GM12874 (cell line): ENCODE measurements around the gene ARMH3.

Experiments
- TF ChIP-seq, protein P1 (sequence below): IDR thresholded peaks from 2 replicates; pipeline ENCODE4 v1.5.1; 2011; ENCODE audit warnings: low read depth, mild to moderate bottlenecking, control low read depth, low read length, moderate library complexity; ENCODE audit not compliant: insufficient read depth

ARMH3 gene

DNA sequence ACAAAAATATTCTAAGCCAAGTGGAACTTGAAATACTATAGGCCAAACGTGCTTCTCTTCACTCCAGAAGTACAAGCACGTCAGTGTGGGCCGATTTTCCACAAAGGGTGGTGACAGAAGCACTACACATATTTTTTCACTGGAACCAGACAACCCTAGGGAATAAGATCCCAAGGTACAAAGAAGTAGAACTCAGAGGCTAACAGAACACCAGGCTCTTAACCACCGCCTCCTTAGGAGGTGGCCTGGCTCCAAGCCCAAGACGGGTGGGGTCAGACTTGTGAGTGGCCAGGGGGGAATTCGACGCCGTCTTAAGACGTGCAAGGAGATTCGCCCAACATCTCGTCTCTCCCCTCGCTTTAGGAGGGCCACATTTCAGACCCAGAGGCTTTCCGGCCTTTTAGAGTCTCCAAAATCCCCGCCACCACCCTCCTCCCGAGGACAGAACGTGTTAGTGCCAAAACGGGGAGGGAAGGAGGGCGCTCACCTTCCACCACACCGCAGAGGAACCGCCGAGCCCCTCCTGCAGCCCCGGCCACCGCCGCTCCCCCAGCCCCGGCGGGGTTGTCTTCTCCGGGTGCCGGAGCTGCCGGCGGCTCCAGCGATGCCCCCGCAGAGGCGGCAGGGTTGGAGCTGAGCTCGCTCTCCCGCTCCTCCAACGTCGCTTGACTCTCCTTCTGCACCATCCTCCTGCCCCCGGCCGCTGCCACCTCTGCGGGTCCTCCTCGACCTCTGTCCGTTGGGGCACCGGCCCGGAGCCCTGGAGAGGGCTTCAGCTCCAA is 238.4 kb downstream of the ARMH3 start:
- TF ChIP-seq, protein P1, sequence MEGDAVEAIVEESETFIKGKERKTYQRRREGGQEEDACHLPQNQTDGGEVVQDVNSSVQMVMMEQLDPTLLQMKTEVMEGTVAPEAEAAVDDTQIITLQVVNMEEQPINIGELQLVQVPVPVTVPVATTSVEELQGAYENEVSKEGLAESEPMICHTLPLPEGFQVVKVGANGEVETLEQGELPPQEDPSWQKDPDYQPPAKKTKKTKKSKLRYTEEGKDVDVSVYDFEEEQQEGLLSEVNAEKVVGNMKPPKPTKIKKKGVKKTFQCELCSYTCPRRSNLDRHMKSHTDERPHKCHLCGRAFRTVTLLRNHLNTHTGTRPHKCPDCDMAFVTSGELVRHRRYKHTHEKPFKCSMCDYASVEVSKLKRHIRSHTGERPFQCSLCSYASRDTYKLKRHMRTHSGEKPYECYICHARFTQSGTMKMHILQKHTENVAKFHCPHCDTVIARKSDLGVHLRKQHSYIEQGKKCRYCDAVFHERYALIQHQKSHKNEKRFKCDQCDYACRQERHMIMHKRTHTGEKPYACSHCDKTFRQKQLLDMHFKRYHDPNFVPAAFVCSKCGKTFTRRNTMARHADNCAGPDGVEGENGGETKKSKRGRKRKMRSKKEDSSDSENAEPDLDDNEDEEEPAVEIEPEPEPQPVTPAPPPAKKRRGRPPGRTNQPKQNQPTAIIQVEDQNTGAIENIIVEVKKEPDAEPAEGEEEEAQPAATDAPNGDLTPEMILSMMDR = no peak

DNA sequence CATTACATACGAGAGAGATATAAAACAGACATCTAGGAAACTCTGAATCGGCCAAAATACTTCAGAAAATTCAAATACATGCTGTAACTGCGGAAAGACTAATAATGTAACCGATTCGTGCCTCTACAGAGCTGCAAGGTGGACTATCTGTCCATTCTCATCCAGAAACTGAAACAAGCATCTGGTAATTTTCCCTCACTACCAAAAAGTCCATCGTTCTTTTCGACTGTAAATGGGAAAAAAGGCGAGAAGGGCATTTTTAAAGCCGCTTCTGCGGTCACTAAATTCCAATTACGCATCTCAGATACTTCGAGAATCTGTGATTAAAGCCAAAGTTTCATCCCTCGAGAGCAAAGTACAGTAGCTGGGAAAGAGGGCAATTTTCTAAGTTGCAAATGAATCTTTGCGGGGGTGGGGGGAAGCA is 239.0 kb downstream of the ARMH3 start:
- TF ChIP-seq, protein P1 = no peak

DNA sequence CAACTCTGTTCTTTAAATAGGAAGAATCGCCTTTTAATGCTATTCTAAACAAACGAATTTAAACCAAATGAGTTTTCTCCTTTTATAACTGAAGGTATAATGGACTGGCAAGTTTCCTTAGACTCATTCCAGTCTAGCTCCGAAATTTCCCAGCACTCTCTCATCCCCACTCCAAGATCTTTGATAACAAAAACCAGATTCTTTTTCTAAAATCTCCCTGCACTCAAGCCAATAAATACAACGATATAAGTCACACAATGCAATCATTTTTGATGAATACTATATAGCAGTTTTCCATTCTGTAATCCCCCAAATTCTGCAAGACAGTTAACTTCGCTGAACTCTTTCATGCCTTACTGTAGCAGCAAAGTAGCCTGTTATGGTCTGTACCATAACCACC is 239.6 kb downstream of the ARMH3 start:
- TF ChIP-seq, protein P1 = no peak

DNA sequence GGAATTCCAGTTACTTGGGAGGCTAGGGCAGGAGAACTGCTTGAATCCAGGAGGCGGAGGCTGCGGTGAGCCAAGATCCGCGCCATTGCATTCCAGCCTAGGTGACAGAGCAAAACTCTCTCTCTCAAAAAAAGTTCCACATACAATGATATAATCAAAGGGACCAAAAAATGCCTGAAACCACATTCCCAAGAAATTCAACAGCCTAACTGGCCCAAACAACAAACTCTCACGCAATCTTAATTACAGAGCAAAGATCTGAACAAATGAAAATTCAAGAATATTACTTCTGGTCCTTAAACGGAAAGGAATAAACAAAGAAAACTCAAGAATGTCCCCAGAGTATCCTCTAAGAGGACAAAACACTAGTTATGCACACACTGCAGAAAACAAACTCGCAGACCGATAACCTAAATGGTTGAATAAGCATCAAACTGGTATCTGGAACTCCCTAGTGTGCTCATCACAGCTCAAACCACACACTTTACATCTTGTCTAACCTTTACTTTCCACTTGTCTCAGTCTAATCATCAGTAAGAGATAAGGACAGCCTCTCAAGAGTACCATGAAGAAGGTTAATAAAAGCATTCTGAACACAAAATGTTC is 241.4 kb downstream of the ARMH3 start:
- TF ChIP-seq, protein P1 = no peak

DNA sequence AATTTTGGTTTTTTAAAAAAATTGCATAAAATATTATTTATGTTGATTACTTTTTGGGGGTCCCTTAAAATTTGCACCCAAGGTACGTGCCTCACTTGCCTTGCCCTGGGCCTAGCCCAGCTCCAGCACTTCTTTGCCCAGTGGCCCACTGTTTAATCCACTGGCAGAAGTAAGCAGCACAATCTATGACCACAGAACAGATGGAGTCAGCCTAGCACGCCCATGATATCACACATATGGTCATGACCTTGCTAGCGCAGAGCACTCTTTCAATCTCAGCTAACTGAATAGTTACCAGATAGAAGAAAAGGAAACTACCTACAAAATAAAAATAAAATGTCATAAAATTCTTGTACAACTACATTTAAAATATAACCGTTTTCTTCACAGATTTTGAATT is 243.4 kb downstream of the ARMH3 start:
- TF ChIP-seq, protein P1 = no peak

DNA sequence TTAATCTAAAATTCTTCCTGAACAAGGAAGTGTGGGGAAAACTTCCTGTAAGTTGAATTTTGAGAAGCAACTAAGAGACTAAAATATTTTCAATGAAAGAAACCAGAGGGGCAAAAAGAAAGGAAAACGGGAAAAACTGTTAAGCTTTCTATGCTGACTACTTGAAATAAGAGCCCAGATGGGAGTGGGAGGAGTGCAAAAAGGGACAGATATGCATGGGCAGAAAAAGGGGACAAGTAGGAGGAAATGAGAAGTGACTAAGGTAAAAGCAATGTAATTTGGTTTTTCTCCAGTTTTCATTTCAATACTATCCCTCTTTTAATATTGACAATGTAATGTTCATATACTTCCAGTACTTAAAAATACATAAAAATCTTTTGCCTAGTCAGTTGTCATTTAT is 248.8 kb downstream of the ARMH3 start:
- TF ChIP-seq, protein P1 = no peak

DNA sequence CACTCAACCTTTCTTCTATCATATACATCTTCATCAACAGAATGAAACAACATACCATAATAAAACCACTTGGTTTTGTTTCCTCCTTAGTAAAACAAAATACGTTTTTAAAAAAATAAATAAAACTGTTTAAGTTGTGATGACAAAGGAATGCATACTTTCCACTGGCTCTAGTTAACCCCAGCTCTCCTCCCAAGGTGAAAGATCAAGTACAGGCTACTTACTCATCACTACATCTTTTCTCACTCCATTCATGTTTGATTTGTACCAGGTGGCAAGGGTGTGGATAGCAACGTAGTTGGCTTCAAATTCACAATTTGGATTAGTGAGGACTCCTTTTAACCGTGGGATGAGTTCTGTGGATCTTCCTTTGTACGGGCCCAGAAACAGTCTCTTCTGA is 252.5 kb downstream of the ARMH3 start:
- TF ChIP-seq, protein P1 = no peak
